ENCODE results near the gene PRR20B. TPM values are rescaled to one million over a fixed set of nuclear protein-coding genes. Genes with fewer than 3 reads are reported as not detected.
"Not testable (repeated sequence)": the region's sequence is repeated elsewhere in the genome, so short reads cannot be mapped to it uniquely, and the experiment has no call there.

The PRR20B gene
- total RNA-seq: not detected

GRCh38 chr13:57147188-57147587, at the start of gene PRR20B:
TSS of gene PRR20B (plus strand) at chr13:57147488. CDS start at chr13:57147875, 387 bp downstream.
- H3K36me3 ChIP-seq; H3K4me3 ChIP-seq; H3K27ac ChIP-seq; H3K4me1 ChIP-seq; intact Hi-C loops (cut with DNase I); DNase-seq; H3K27me3 ChIP-seq; H3K9me3 ChIP-seq: not testable (repeated sequence)
- WGBS, 2 donors: no CpG with 5 or more reads among the region's 22 CpGs

DNA sequence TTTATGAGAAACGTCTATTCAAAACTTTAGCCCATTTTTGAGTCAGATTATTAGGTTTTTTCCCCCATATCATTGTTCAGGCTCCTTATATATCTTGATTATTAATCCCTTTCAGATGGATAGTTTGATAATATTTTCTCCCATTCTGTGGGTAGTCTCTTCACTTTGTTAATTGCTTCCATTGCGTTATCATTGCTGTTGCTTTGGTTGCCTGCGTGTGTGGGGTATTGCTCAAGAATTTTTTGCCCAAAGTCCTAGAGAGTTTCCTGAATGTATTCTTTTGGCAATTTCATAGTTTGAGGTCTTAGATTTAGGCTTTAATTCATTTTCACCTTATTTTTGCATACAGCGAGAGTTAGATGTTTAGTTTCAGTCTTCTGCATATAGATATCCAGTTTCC, 32.3 kb upstream of the PRR20B start:
- Histone ChIP-seq H3K9me3 (no peaks in the 10 kb centered on the region), H3K27ac (no peak overlapping the region), H3K4me3 (no peak overlapping the region), H3K27me3 (no peaks in the 10 kb centered on the region), H3K4me1 (no peaks in the 10 kb centered on the region), H3K36me3 (no peaks in the 10 kb centered on the region)
- WGBS, 2 donors: 86 to 89% methylated on average over 4 of the region's 4 CpGs
- no peak for DNase-seq
- intact Hi-C loops (cut with DNase I): no loop called here
- TF ChIP-seq CTCF (IDR thresholded peaks at IDR 0.05): no peak
- TF ChIP-seq POLR2A (IDR thresholded peaks at IDR 0.05): no peak

DNA sequence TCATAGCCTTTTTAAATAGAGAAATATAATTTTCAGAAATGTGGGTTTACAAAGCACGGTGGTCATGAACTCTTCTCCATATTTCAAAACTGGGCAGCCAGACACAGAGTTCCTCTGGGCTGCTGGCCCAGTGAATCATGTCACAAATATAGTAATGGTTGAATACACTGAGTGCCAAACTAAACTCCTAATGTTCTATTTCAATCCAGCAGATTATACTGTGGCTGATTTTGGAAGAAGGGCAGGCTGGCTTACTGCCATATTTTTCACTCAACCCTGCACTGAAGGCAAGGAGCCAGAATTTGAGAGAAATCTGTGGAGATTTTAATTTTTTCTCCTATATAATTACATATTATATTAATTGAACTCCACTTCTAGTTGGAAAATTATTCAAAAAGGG, 23.6 kb upstream of the PRR20B start:
- intact Hi-C loops (cut with DNase I): no loop called here
- Histone ChIP-seq H3K27me3 (no peaks in the 10 kb centered on the region), H3K27ac (no peak overlapping the region), H3K9me3 (no peaks in the 10 kb centered on the region), H3K36me3 (no peaks in the 10 kb centered on the region), H3K4me1 (no peaks in the 10 kb centered on the region), H3K4me3 (no peak overlapping the region)
- 20 to 21% methylated on average over 1 of the region's 1 CpG for WGBS, 2 donors
- no peak for DNase-seq
- TF ChIP-seq CTCF (IDR thresholded peaks at IDR 0.05) (no peak), POLR2A (IDR thresholded peaks at IDR 0.05) (no peak)

DNA sequence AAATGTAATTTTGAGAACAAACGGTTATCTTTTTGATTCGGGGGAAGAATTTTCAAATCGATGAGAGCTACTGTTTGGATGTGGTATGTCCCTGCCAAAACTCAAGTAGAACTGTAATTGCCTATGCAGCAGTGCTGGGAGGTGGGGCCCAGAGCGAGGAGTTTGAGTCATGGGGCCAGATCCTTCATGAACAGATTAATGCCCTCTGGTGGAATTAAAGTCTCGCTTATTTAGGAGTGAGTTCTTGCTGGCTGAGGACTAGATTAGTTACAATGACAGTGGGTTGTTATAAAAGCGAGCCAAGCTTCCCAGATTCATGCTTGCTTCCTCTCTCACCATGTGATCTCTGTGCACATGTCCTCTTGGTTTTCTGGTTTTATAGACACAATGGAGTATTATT, 18.4 kb upstream of the PRR20B start:
- H3K27ac ChIP-seq: no peak overlapping the region
- no peaks in the 10 kb centered on the region for H3K27me3 ChIP-seq
- H3K4me1 ChIP-seq: no peaks in the 10 kb centered on the region
- WGBS, 2 donors: 79 to 83% methylated on average over 5 to 6 of the region's 6 CpGs
- DNase-seq: no peak
- no peak for TF ChIP-seq CTCF (IDR thresholded peaks at IDR 0.05)
- no peak for TF ChIP-seq POLR2A (IDR thresholded peaks at IDR 0.05)
- no peak overlapping the region for H3K4me3 ChIP-seq
- H3K9me3 ChIP-seq: no peaks in the 10 kb centered on the region
- intact Hi-C loops (cut with DNase I): no loop called here
- H3K36me3 ChIP-seq: no peaks in the 10 kb centered on the region

- Histone ChIP-seq H3K9me3 (no peaks in the 10 kb centered on the region), H3K4me3 (no peak overlapping the region), H3K27ac (no peak overlapping the region), H3K4me1 (no peaks in the 10 kb centered on the region), H3K27me3 (no peaks in the 10 kb centered on the region), H3K36me3 (no peaks in the 10 kb centered on the region)
- DNase-seq: no peak
- TF ChIP-seq POLR2A (IDR thresholded peaks at IDR 0.05) (no peak), CTCF (IDR thresholded peaks at IDR 0.05) (no peak)
- intact Hi-C loops (cut with DNase I): no loop called here
- whole genome bisulfite sequencing, 2 donors: 44 to 62% methylated on average over 2 of the region's 2 CpGs
Measured at GRCh38 chr13:57136093-57136492, 11.2 kb upstream of the PRR20B start.

- intact Hi-C loops (cut with DNase I): no loop called here
- Histone ChIP-seq H3K27ac (no peak overlapping the region), H3K9me3 (no peaks in the 10 kb centered on the region), H3K4me3 (no peak overlapping the region), H3K36me3 (no peaks in the 10 kb centered on the region), H3K4me1 (no peaks in the 10 kb centered on the region), H3K27me3 (no peaks in the 10 kb centered on the region)
- TF ChIP-seq POLR2A (IDR thresholded peaks at IDR 0.05) (no peak), CTCF (IDR thresholded peaks at IDR 0.05) (no peak)
- DNase-seq: no peak
- WGBS, 2 donors: 50 to 62% methylated on average over 4 of the region's 4 CpGs
Measured at GRCh38 chr13:57137585-57137984, 9.7 kb upstream of the PRR20B start.
